Right lobe of liver (tissue), 6 donors: ENCODE data around the gene E2F6. TPM values are rescaled to one million over a fixed set of nuclear protein-coding genes. Genes with fewer than 3 reads are reported as not detected.

Source experiments
- ATAC-seq, 4 donors: fragments of 200-7000 bp; cut with Tn5 transposase; one replicate each; pipeline ENCODE4 v1.9.1; 2020; ENCODE audit warnings: mild to moderate bottlenecking in 4 of 4, moderate library complexity in 4 of 4
- DNase-seq, 3 donors: peaks; one replicate each; pipeline ENCODE4 v3.0.0-alpha.2; 2020
- H3K27ac ChIP-seq, 3 donors: fragments of 200-600 bp; one replicate each; pipeline ENCODE4 v1.8.0; 2022
- H3K27me3 ChIP-seq, 2 donors: fragments of 200-600 bp; one replicate each; pipeline ENCODE4 v1.8.0; 2022
- H3K36me3 ChIP-seq, 4 donors: fragments of 200-600 bp; sonication (generic) in 1 of 4; one replicate each; pipeline versions ENCODE4 v1.5.1 to v1.8.0; 2017 to 2022; ENCODE audit warnings: control low read depth in 1 of 4
- H3K4me1 ChIP-seq, 4 donors: fragments of 200-600 bp; sonication (generic) in 1 of 4; one replicate each; pipeline versions ENCODE4 v1.5.1 to v1.8.0; 2017 to 2022; ENCODE audit warnings: control low read depth in 1 of 4
- H3K4me3 ChIP-seq, 3 donors: fragments of 200-600 bp; one replicate each; pipeline ENCODE4 v1.8.0; 2022
- H3K9me3 ChIP-seq, 4 donors: fragments of 200-600 bp; sonication (generic) in 1 of 4; one replicate each; pipeline versions ENCODE4 v1.5.1 to v1.8.0; 2017 to 2022; ENCODE audit warnings: control low read depth in 1 of 4
- POLR2A ChIP-seq: fragments of 450-650 bp; IDR thresholded peaks from one replicate; pipeline ENCODE4 v1.6.1; 2017; ENCODE audit warnings: antibody characterized with exemption, mild to moderate bottlenecking
- WGBS: methylation state at CpG from one replicate; pipeline ENCODE4 v1.1.6; 2018; ENCODE audit warnings: low coverage, low lambda C conversion rate; ENCODE audit not compliant: insufficient coverage; ENCODE audit errors: missing lambda C conversion rate; 5-methylcytosine and 5-hydroxymethylcytosine counted together
- intact Hi-C, 2 donors: fragments of 100-400 bp; cut with DNase I; formaldehyde crosslinking; loops; one replicate each; pipeline versions ENCODE4 v1.11.2 to v1.14.1; 2022
- total RNA-seq, 6 experiments: library from RNA; depleted of rRNA in 2 of 6; stranded (reverse); fragments of >200 nt in 2 of 6; fragmentation: NEBNext Ultra II Directional in 3 of 6; extraction: Animal tissue kit (Norgen Biotek cat#: 25700) in 3 of 6; gene quantifications; one replicate each; pipeline versions ENCODE4 v1.1.0 to v1.2.4, GENCODE V29; 2016 to 2023
- TF ChIP-seq, protein P1 (sequence below), 4 donors: fragments of 200-600 bp in 3 of 4; fragments of 450-650 bp in 1 of 4; IDR thresholded peaks; one replicate each; pipeline versions ENCODE4 v1.5.1 to v1.8.0; 2016 to 2022; ENCODE audit warnings: antibody characterized with exemption in 4 of 4, mild to moderate bottlenecking in 2 of 4
- donor health status: DM: no; HTN: yes; CAD: no.
- donor health status: DM: no; HTN: no; CAD: no.
- donor health status: DM: no; HTN: no; CAD: no.
- donor health status: DM: no; HTN: yes; CAD: no.
- donor health status: DM: no; HTN: yes; CAD: no.

Gene E2F6
- total RNA-seq, 6 experiments from 2014 or later = 4.4 to 9.9 (median 5.8) TPM

DNA sequence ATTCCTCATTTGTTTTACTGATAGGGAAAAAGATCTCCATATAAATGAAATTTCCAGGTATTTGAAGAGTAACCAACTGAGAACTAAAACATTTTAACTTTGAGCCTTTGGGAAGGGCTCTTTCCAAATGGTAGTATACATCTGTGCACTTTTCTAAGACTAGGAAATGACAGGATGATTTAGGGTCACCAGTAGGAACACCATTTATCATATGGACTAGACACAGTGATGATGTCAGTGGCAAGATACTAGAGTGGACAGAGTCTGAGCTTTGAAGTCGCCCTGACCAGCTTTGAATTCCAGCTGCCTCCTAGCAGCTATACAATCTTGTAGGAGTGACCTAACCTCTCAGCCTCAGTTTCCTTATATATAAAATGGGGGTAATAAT, 56.4 kb downstream of the E2F6 start:
- H3K4me3 ChIP-seq = no peak overlapping the region
- 88% methylated on average over 1 of the region's 1 CpG for WGBS
- H3K27me3 ChIP-seq = no peaks in the 10 kb centered on the region
- TF ChIP-seq, protein P1, sequence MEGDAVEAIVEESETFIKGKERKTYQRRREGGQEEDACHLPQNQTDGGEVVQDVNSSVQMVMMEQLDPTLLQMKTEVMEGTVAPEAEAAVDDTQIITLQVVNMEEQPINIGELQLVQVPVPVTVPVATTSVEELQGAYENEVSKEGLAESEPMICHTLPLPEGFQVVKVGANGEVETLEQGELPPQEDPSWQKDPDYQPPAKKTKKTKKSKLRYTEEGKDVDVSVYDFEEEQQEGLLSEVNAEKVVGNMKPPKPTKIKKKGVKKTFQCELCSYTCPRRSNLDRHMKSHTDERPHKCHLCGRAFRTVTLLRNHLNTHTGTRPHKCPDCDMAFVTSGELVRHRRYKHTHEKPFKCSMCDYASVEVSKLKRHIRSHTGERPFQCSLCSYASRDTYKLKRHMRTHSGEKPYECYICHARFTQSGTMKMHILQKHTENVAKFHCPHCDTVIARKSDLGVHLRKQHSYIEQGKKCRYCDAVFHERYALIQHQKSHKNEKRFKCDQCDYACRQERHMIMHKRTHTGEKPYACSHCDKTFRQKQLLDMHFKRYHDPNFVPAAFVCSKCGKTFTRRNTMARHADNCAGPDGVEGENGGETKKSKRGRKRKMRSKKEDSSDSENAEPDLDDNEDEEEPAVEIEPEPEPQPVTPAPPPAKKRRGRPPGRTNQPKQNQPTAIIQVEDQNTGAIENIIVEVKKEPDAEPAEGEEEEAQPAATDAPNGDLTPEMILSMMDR (IDR thresholded peaks at IDR 0.05) = no peak
- TF ChIP-seq POLR2A = no peak
- H3K4me1 ChIP-seq = peaks cover 0 to 11% (median 0%) of the 10 kb centered on the region in 4 donors
- DNase-seq (no peak), ATAC-seq (no peak)
- intact Hi-C loops = loop anchor here in 1 of 2 donors (10.0 kb wide), 1 partner anchor 175 kb away; no protein-coding TSS in a partner anchor
- no peaks in the 10 kb centered on the region for H3K36me3 ChIP-seq
- no peak overlapping the region for H3K27ac ChIP-seq
- H3K9me3 ChIP-seq = no peaks in the 10 kb centered on the region

GRCh38 chr2:11408959-11409571, 56.9 kb downstream of the E2F6 start:
- H3K27me3 ChIP-seq = no peaks in the 10 kb centered on the region
- intact Hi-C loops = loop anchor here in 1 of 2 donors (10.0 kb wide), 1 partner anchor 174 kb away; no protein-coding TSS in a partner anchor
- H3K4me1 ChIP-seq = peaks cover 0 to 11% (median 0%) of the 10 kb centered on the region in 4 donors
- 57% methylated on average over 1 of the region's 1 CpG for WGBS
- ATAC-seq = no peak
- no peak for TF ChIP-seq POLR2A
- no peaks in the 10 kb centered on the region for H3K9me3 ChIP-seq
- no peak overlapping the region for H3K27ac ChIP-seq
- no peaks in the 10 kb centered on the region for H3K36me3 ChIP-seq
- DNase-seq = no peak
- H3K4me3 ChIP-seq = no peak overlapping the region

DNA sequence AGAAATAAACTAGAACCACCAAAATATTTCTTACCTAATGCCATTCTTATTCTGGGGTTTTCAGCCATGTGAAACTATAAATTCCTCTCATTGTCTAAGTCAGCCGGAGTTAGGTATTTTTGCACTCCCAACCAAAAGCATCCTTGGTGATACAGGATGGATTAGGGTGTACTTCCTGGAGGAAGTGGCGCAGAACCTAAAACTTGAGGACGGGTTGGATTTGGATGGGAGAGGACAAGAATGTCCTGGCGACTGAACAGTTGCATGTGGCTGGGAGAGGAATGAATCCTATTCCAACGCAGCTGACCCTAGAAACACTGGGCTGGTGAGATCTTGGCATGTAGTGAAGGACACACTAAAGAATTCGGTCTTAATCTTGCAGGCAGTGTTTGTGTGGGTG, 58.5 kb downstream of the E2F6 start:
- TF ChIP-seq, protein P1 (IDR thresholded peaks at IDR 0.05) = no peak
- no peak for TF ChIP-seq POLR2A
- ATAC-seq (no peak), DNase-seq (no peak)
- peak overlapping the region in 1 of 3 donors; percentile 50 for H3K27ac ChIP-seq
- no peaks in the 10 kb centered on the region for H3K36me3 ChIP-seq
- H3K4me3 ChIP-seq = no peak overlapping the region
- intact Hi-C loops = loop anchor here in 1 of 2 donors (10.0 kb wide), 1 partner anchor 173 kb away; no protein-coding TSS in a partner anchor
- no peaks in the 10 kb centered on the region for H3K9me3 ChIP-seq
- peaks cover 0 to 10% (median 0%) of the 10 kb centered on the region in 4 donors for H3K4me1 ChIP-seq
- H3K27me3 ChIP-seq = no peaks in the 10 kb centered on the region
- WGBS = 64% methylated on average over 4 of the region's 6 CpGs

DNA sequence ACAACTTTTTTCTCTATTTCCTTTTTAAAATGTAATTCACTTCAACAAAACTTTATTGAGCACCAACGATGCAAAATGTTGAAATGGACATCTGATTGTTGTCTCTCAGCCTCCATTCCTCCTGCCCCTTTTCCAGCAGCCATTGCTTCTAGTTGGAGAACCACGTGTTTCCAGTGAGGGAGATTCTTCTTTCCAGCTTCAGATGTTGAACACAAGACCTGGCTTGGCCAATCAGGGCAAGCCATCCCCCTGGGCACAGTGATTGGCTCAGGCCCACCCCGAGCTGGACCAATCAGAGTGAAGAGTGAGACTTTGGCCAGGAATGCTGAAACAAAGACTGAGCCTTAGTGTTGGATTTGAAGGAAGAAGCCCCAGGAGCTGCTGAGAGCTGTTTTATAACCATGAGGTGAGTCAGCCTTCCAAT, 59.0 kb downstream of the E2F6 start:
- TF ChIP-seq POLR2A = no peak
- TF ChIP-seq, protein P1 (IDR thresholded peaks at IDR 0.05) = no peak
- Histone ChIP-seq H3K36me3 (no peaks in the 10 kb centered on the region), H3K27me3 (no peaks in the 10 kb centered on the region), H3K27ac (peak overlapping the region in 1 of 3 donors; percentile 50), H3K4me1 (peaks cover 0 to 6% (median 0%) of the 10 kb centered on the region in 4 donors), H3K4me3 (no peak overlapping the region), H3K9me3 (no peaks in the 10 kb centered on the region)
- 80% methylated on average over 2 of the region's 3 CpGs for WGBS
- no peak for ATAC-seq
- intact Hi-C loops = loop anchor here in 1 of 2 donors (10.0 kb wide), 1 partner anchor 172 kb away; no protein-coding TSS in a partner anchor
- DNase-seq = no peak

DNA sequence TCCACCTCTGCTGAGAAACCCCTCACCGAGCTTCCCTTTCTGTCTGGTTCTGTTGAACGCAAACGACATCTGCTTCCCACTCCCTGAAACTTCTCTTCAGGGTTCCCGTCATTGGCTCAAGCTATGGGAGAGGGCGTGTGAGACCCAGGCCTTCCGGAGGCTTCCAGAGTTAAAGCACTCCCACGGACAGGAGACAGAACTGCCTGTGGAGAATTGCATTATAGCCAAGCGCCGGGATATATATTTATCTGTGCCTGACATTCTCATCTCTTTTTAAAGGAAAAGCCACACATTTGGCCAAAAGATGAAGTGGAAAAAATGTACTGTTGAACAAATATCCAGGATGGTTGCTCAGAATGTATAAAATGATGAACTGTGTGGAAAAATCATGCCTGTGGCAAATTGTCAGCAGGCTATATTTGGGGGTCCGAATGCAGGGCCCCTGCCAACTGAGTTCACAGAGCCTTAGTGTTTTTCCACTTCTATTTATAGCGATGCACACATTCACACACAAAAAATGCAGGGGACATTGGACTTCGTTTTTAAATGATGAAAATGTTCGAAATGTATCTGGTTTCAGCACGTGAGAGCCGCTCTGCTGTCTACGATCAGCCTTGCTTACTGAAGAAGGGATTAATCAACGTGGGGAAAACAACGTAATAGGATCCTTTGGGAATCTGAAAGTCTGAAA, 59.5 kb downstream of the E2F6 start:
- intact Hi-C loops = loop anchor here in 1 of 2 donors (10.0 kb wide), 1 partner anchor 172 kb away; no protein-coding TSS in a partner anchor
- Histone ChIP-seq H3K9me3 (no peaks in the 10 kb centered on the region), H3K4me1 (peaks cover 0 to 5% (median 0%) of the 10 kb centered on the region in 4 donors), H3K27ac (peak overlapping the region in 1 of 3 donors; percentile 8), H3K4me3 (no peak overlapping the region), H3K27me3 (no peaks in the 10 kb centered on the region), H3K36me3 (no peaks in the 10 kb centered on the region)
- 79% methylated on average over 16 of the region's 18 CpGs for WGBS
- DNase-seq = no peak
- no peak for ATAC-seq
- no peak for TF ChIP-seq POLR2A
- TF ChIP-seq, protein P1 (IDR thresholded peaks at IDR 0.05) = no peak
